WTC11 (cell line): Measurements from ENCODE around the gene CACNA1D. TPM values are rescaled to one million over a fixed set of nuclear protein-coding genes. Genes with fewer than 3 reads are reported as not detected.

Experiments used
- ATAC-seq: fragments of 200-7000 bp; cut with Tn5 transposase; 2 replicates; pipeline ENCODE4 v1.10.0; 2021; ENCODE audit warnings: mild to moderate bottlenecking, moderate library complexity
- CTCF ChIA-PET: fragments of 300-600 bp; sonication (Branson Sonifier 250); formaldehyde crosslinking; loops from one replicate; lab custom pipeline; 2021; ENCODE audit warnings: antibody characterized with exemption; lab: Charles Lee
- POLR2A ChIA-PET: fragments of 350-600 bp; sonication (Branson Sonifier 250); formaldehyde crosslinking; loops from one replicate; lab custom pipeline; 2021; ENCODE audit warnings: antibody characterized with exemption; lab: Charles Lee
- DNase-seq: peaks from one replicate; pipeline ENCODE4 v3.0.0; 2021; ENCODE audit warnings: low spot score
- H3K27ac Mint-ChIP-seq: 2 replicates; pipeline ENCODE4 v1.8.0; 2021; ENCODE audit warnings: mixed read lengths
- H3K27me3 Mint-ChIP-seq: 2 replicates; pipeline ENCODE4 v1.8.0; 2021; ENCODE audit warnings: low read depth, mild to moderate bottlenecking, moderate library complexity, mixed read lengths
- H3K36me3 Mint-ChIP-seq: 2 replicates; pipeline ENCODE4 v1.8.0; 2021; ENCODE audit warnings: mixed read lengths
- H3K4me1 Mint-ChIP-seq: 2 replicates; pipeline ENCODE4 v1.8.0; 2022; ENCODE audit warnings: mixed read lengths
- H3K4me3 Mint-ChIP-seq: 2 replicates; pipeline ENCODE4 v1.8.0; 2021; ENCODE audit warnings: mild to moderate bottlenecking, moderate library complexity, mixed read lengths
- H3K9me3 Mint-ChIP-seq: 2 replicates; pipeline ENCODE4 v1.8.0; 2021; ENCODE audit warnings: mixed read lengths
- CREM ChIP-seq: sonication (generic); formaldehyde crosslinking; IDR thresholded peaks from 2 replicates; pipeline ENCODE4 v1.8.1; 2022; ENCODE audit warnings: mild to moderate bottlenecking, missing genetic modification reagents, moderate library complexity
- EMX1 ChIP-seq: fragments of 250-450 bp; sonication (Bioruptor Pico); IDR thresholded peaks from 2 replicates; pipeline ENCODE4 v1.8.0; 2021; ENCODE audit warnings: mild to moderate bottlenecking
- ETV6 ChIP-seq: sonication (generic); formaldehyde crosslinking; IDR thresholded peaks from 2 replicates; pipeline ENCODE4 v1.8.1; 2022; ENCODE audit warnings: mild to moderate bottlenecking, missing genetic modification reagents
- FOXK1 ChIP-seq: sonication (generic); formaldehyde crosslinking; IDR thresholded peaks from 2 replicates; pipeline ENCODE4 v1.8.0; 2022; ENCODE audit warnings: mild to moderate bottlenecking, moderate library complexity, missing genetic modification reagents
- GABPB1 ChIP-seq: sonication (generic); formaldehyde crosslinking; IDR thresholded peaks from 2 replicates; pipeline ENCODE4 v1.8.1; 2023; ENCODE audit warnings: mild to moderate bottlenecking, missing genetic modification reagents
- GRHL2 ChIP-seq: fragments of 250-450 bp; sonication (Bioruptor Pico); IDR thresholded peaks from 2 replicates; pipeline ENCODE4 v1.8.0; 2022; ENCODE audit warnings: mild to moderate bottlenecking, moderate library complexity; ENCODE audit not compliant: insufficient replicate concordance, severe bottlenecking
- NFYB ChIP-seq: sonication (generic); formaldehyde crosslinking; conservative IDR thresholded peaks from 2 replicates; pipeline ENCODE4 v1.8.0; 2022; ENCODE audit warnings: low read depth, missing genetic modification reagents
- NR3C1 ChIP-seq: sonication (generic); formaldehyde crosslinking; conservative IDR thresholded peaks from 2 replicates; pipeline ENCODE4 v1.8.1; 2023; ENCODE audit warnings: low read depth, mild to moderate bottlenecking, missing genetic modification reagents
- SMAD3 ChIP-seq: sonication (generic); formaldehyde crosslinking; IDR thresholded peaks from 2 replicates; pipeline ENCODE4 v1.8.0; 2022; ENCODE audit warnings: missing genetic modification reagents, mild to moderate bottlenecking, borderline replicate concordance
- SOX15 ChIP-seq: fragments of 250-450 bp; sonication (Bioruptor Pico); IDR thresholded peaks from 2 replicates; pipeline ENCODE4 v1.9.0; 2021; ENCODE audit warnings: mild to moderate bottlenecking
- TCF7 ChIP-seq: sonication (generic); formaldehyde crosslinking; IDR thresholded peaks from 2 replicates; pipeline ENCODE4 v1.8.0; 2022; ENCODE audit warnings: mild to moderate bottlenecking, low read depth, missing genetic modification reagents, moderate library complexity
- ZBTB21 ChIP-seq: sonication (generic); formaldehyde crosslinking; IDR thresholded peaks from 2 replicates; pipeline ENCODE4 v1.8.1; 2023; ENCODE audit warnings: mild to moderate bottlenecking, missing genetic modification reagents, borderline replicate concordance
- ZNF138 ChIP-seq: sonication (generic); formaldehyde crosslinking; conservative IDR thresholded peaks from 2 replicates; pipeline ENCODE4 v1.8.1; 2022; ENCODE audit warnings: mild to moderate bottlenecking, moderate library complexity, missing genetic modification reagents
- total RNA-seq: library from RNA; stranded (reverse); gene quantifications from 3 replicates; pipeline ENCODE4 v1.2.3, GENCODE V29; 2021
- TF ChIP-seq, protein P1 (sequence below): fragments of 250-450 bp; sonication (Bioruptor Pico); IDR thresholded peaks from 2 replicates; pipeline ENCODE4 v2.1.2; 2022; ENCODE audit warnings: mild to moderate bottlenecking, moderate library complexity
- TF ChIP-seq, protein P2 (sequence below): sonication (generic); formaldehyde crosslinking; IDR thresholded peaks from 2 replicates; pipeline ENCODE4 v1.8.0; 2023; ENCODE audit warnings: mild to moderate bottlenecking, missing genetic modification reagents
- TF ChIP-seq, protein P3 (sequence below): sonication (generic); formaldehyde crosslinking; IDR thresholded peaks from 2 replicates; pipeline ENCODE4 v1.8.1; 2023; ENCODE audit warnings: mild to moderate bottlenecking, moderate library complexity, missing genetic modification reagents
- TF ChIP-seq, protein P4 (sequence below): sonication (generic); formaldehyde crosslinking; IDR thresholded peaks from 2 replicates; pipeline ENCODE4 v1.8.1; 2022; ENCODE audit warnings: mild to moderate bottlenecking, missing genetic modification reagents, moderate library complexity, borderline replicate concordance
- TF ChIP-seq, protein P5 (sequence below): sonication (generic); formaldehyde crosslinking; IDR thresholded peaks from 2 replicates; pipeline ENCODE4 v1.8.0; 2023; ENCODE audit warnings: missing genetic modification reagents, mild to moderate bottlenecking, borderline replicate concordance

CACNA1D gene
- total RNA-seq, 1 experiment from 2014 or later = 2.3 TPM

DNA sequence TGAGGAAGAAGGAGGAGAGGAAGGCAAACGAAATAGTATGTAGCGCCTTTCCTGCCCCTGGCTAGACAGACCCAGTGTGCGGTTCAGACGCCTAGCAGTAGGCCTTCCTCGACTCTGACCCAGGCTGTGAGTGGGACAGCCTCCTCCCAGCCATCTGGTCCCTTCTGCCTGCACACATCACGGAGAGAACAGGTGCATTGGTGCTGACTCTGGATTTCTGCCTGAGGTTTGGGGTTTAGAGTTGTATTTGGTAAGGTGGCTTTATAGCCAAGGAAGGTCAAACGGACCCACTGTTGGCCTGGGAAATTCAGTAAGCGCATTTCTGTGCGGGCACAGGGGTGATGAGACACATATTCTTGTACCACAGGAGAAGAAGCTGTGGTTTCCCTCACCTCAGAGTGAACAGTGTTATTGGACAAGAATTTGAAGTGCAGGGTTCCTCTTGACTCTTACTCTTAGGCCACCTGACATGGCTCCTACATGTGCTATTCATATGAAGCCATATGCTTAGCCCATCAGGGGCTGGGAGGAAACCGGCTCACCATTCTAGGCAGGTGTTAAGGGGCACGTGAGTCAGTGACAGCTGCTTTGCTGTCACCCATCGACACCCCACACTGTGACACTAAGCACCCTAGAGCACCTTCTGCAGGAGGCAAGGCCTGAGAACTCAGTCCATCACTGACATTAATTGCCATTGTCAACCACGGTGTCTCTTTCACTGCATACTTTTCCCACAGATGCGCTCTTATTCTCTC lies 208.5 kb downstream of the CACNA1D start:
- no peak overlapping the region for H3K27ac Mint-ChIP-seq

DNA sequence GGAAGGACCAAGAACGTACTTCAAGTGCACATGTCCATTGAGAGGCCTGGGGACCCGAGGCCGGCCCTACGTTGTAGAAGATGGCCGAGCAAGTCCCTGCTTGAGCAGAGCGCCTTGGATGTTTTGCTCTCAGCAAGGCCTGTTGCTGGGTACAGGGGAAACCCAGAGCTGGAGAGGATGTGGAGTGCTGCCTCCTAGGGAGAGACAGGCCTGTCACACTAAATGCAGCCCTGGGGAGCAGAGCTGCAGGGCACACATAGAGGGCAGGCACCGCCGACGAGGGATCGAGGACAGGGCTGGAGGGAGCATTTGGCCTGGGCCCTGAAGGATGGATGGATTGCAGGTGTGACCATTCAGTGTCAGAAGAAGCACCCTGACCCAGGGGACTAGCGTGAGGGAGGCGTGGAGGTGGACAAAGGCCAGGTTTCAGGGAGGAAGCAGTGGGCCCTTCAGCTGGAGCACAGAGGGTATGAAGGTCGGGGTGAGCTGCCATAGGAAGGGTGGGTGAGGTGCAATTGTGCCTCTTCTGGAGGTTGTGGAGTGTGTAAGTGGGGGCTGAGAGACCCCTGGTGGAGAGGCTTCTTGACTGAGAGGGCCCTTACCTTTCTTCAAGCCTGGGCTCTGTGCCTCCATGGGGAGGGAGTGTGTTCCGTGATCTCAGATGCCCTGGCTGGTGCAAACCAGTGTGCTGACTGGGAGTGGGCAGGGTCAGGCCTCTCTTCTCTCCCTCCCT lies 209.4 kb downstream of the CACNA1D start:
- ATAC-seq (peak; percentile 58), DNase-seq (no peak)
- Mint-ChIP-seq H3K4me3 (no peak overlapping the region), H3K36me3 (no peaks in the 10 kb centered on the region), H3K4me1 (peaks cover 3% of the 10 kb centered on the region), H3K27me3 (no peaks in the 10 kb centered on the region), H3K9me3 (no peaks in the 10 kb centered on the region), H3K27ac (no peak overlapping the region)
- POLR2A ChIA-PET = no interaction called here
- CTCF ChIA-PET = interaction anchor here (1.0 kb wide), 2 partner anchors 142 to 190 kb away, joined by 3 read pairs; no protein-coding TSS in a partner anchor
- no peak for TF ChIP-seq GABPB1 (CRISPR knock-in tag)
- TF ChIP-seq, protein P1, sequence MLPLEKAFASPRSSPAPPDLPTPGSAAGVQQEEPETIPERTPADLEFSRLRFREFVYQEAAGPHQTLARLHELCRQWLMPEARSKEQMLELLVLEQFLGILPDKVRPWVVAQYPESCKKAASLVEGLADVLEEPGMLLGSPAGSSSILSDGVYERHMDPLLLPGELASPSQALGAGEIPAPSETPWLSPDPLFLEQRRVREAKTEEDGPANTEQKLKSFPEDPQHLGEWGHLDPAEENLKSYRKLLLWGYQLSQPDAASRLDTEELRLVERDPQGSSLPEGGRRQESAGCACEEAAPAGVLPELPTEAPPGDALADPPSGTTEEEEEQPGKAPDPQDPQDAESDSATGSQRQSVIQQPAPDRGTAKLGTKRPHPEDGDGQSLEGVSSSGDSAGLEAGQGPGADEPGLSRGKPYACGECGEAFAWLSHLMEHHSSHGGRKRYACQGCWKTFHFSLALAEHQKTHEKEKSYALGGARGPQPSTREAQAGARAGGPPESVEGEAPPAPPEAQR (CRISPR knock-in tag) = no peak
- no peak for TF ChIP-seq NFYB (CRISPR knock-in tag)
- no peak for TF ChIP-seq CREM (CRISPR knock-in tag)
- no peak for TF ChIP-seq FOXK1 (CRISPR knock-in tag)
- TF ChIP-seq GRHL2 (CRISPR knock-in tag) = no peak
- TF ChIP-seq NR3C1 (CRISPR knock-in tag) = no peak
- TF ChIP-seq, protein P2, sequence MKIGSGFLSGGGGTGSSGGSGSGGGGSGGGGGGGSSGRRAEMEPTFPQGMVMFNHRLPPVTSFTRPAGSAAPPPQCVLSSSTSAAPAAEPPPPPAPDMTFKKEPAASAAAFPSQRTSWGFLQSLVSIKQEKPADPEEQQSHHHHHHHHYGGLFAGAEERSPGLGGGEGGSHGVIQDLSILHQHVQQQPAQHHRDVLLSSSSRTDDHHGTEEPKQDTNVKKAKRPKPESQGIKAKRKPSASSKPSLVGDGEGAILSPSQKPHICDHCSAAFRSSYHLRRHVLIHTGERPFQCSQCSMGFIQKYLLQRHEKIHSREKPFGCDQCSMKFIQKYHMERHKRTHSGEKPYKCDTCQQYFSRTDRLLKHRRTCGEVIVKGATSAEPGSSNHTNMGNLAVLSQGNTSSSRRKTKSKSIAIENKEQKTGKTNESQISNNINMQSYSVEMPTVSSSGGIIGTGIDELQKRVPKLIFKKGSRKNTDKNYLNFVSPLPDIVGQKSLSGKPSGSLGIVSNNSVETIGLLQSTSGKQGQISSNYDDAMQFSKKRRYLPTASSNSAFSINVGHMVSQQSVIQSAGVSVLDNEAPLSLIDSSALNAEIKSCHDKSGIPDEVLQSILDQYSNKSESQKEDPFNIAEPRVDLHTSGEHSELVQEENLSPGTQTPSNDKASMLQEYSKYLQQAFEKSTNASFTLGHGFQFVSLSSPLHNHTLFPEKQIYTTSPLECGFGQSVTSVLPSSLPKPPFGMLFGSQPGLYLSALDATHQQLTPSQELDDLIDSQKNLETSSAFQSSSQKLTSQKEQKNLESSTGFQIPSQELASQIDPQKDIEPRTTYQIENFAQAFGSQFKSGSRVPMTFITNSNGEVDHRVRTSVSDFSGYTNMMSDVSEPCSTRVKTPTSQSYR (CRISPR knock-in tag) = no peak
- no peak for TF ChIP-seq SMAD3
- no peak for TF ChIP-seq SOX15 (CRISPR knock-in tag)
- TF ChIP-seq, protein P3, sequence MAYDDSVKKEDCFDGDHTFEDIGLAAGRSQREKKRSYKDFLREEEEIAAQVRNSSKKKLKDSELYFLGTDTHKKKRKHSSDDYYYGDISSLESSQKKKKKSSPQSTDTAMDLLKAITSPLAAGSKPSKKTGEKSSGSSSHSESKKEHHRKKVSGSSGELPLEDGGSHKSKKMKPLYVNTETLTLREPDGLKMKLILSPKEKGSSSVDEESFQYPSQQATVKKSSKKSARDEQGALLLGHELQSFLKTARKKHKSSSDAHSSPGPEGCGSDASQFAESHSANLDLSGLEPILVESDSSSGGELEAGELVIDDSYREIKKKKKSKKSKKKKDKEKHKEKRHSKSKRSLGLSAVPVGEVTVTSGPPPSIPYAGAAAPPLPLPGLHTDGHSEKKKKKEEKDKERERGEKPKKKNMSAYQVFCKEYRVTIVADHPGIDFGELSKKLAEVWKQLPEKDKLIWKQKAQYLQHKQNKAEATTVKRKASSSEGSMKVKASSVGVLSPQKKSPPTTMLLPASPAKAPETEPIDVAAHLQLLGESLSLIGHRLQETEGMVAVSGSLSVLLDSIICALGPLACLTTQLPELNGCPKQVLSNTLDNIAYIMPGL (CRISPR knock-in tag) = no peak
- TF ChIP-seq, protein P4, sequence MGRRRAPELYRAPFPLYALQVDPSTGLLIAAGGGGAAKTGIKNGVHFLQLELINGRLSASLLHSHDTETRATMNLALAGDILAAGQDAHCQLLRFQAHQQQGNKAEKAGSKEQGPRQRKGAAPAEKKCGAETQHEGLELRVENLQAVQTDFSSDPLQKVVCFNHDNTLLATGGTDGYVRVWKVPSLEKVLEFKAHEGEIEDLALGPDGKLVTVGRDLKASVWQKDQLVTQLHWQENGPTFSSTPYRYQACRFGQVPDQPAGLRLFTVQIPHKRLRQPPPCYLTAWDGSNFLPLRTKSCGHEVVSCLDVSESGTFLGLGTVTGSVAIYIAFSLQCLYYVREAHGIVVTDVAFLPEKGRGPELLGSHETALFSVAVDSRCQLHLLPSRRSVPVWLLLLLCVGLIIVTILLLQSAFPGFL (CRISPR knock-in tag) = no peak

More for the DNA sequence above, 208.5 kb downstream of the CACNA1D start:
- H3K4me1 Mint-ChIP-seq = peaks cover 3% of the 10 kb centered on the region
- no peaks in the 10 kb centered on the region for H3K36me3 Mint-ChIP-seq
- TF ChIP-seq, protein P5, sequence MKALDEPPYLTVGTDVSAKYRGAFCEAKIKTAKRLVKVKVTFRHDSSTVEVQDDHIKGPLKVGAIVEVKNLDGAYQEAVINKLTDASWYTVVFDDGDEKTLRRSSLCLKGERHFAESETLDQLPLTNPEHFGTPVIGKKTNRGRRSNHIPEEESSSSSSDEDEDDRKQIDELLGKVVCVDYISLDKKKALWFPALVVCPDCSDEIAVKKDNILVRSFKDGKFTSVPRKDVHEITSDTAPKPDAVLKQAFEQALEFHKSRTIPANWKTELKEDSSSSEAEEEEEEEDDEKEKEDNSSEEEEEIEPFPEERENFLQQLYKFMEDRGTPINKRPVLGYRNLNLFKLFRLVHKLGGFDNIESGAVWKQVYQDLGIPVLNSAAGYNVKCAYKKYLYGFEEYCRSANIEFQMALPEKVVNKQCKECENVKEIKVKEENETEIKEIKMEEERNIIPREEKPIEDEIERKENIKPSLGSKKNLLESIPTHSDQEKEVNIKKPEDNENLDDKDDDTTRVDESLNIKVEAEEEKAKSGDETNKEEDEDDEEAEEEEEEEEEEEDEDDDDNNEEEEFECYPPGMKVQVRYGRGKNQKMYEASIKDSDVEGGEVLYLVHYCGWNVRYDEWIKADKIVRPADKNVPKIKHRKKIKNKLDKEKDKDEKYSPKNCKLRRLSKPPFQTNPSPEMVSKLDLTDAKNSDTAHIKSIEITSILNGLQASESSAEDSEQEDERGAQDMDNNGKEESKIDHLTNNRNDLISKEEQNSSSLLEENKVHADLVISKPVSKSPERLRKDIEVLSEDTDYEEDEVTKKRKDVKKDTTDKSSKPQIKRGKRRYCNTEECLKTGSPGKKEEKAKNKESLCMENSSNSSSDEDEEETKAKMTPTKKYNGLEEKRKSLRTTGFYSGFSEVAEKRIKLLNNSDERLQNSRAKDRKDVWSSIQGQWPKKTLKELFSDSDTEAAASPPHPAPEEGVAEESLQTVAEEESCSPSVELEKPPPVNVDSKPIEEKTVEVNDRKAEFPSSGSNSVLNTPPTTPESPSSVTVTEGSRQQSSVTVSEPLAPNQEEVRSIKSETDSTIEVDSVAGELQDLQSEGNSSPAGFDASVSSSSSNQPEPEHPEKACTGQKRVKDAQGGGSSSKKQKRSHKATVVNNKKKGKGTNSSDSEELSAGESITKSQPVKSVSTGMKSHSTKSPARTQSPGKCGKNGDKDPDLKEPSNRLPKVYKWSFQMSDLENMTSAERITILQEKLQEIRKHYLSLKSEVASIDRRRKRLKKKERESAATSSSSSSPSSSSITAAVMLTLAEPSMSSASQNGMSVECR (CRISPR knock-in tag) = no peak
- TF ChIP-seq SMAD3 (no peak), EMX1 (CRISPR knock-in tag) (no peak), ZNF138 (CRISPR knock-in tag) (no peak), TCF7 (CRISPR knock-in tag) (no peak), ZBTB21 (CRISPR knock-in tag) (no peak), ETV6 (no peak)
- TF ChIP-seq, protein P1 (CRISPR knock-in tag) = no peak
- H3K27me3 Mint-ChIP-seq = no peaks in the 10 kb centered on the region
- H3K4me3 Mint-ChIP-seq = no peak overlapping the region
- POLR2A ChIA-PET = no interaction called here
- H3K9me3 Mint-ChIP-seq = no peaks in the 10 kb centered on the region
- DNase-seq = no peak
- ATAC-seq = no peak
- CTCF ChIA-PET = no interaction called here
